D721Med (cell line): ENCODE results near the gene RRP9.

Experiments
- DNase-seq: peaks from one replicate; pipeline ENCODE4 v3.0.0; 2011; ENCODE audit warnings: low spot score; ENCODE audit not compliant: insufficient read length
- FAIRE-seq: peaks from 2 replicates; lab custom pipeline; 2011; peaks lifted over from hg19 to GRCh38; lab: Jason Lieb, UNC
- TF ChIP-seq, protein P1 (sequence below): IDR thresholded peaks from 2 replicates; pipeline ENCODE4 v1.5.1; 2012; ENCODE audit warnings: mild to moderate bottlenecking, control low read depth; ENCODE audit not compliant: insufficient read depth; ENCODE audit errors: missing control alignments

The RRP9 gene

DNA sequence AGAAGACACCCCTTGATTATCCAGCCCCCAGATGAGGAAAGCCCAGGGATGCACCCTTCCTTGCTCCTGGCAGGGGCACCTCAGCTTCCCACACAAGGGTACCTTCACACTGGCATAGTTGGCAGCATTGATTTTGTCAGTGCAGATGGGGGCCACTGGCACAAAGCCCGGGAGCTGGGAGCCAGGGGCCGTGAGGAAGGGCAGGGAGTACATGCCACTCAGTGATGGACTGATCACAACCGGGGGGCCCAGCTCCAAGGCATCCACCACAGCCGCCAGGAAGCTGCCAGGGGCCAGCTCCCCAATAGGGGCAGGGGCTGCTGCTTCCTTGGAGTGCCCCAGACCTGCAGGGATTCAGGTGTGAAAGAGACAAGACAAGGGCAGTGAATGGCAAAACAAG is 28.1 kb upstream of the RRP9 start:
- DNase-seq (no peak), FAIRE-seq (no peak)
- TF ChIP-seq, protein P1, sequence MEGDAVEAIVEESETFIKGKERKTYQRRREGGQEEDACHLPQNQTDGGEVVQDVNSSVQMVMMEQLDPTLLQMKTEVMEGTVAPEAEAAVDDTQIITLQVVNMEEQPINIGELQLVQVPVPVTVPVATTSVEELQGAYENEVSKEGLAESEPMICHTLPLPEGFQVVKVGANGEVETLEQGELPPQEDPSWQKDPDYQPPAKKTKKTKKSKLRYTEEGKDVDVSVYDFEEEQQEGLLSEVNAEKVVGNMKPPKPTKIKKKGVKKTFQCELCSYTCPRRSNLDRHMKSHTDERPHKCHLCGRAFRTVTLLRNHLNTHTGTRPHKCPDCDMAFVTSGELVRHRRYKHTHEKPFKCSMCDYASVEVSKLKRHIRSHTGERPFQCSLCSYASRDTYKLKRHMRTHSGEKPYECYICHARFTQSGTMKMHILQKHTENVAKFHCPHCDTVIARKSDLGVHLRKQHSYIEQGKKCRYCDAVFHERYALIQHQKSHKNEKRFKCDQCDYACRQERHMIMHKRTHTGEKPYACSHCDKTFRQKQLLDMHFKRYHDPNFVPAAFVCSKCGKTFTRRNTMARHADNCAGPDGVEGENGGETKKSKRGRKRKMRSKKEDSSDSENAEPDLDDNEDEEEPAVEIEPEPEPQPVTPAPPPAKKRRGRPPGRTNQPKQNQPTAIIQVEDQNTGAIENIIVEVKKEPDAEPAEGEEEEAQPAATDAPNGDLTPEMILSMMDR: no peak

DNA sequence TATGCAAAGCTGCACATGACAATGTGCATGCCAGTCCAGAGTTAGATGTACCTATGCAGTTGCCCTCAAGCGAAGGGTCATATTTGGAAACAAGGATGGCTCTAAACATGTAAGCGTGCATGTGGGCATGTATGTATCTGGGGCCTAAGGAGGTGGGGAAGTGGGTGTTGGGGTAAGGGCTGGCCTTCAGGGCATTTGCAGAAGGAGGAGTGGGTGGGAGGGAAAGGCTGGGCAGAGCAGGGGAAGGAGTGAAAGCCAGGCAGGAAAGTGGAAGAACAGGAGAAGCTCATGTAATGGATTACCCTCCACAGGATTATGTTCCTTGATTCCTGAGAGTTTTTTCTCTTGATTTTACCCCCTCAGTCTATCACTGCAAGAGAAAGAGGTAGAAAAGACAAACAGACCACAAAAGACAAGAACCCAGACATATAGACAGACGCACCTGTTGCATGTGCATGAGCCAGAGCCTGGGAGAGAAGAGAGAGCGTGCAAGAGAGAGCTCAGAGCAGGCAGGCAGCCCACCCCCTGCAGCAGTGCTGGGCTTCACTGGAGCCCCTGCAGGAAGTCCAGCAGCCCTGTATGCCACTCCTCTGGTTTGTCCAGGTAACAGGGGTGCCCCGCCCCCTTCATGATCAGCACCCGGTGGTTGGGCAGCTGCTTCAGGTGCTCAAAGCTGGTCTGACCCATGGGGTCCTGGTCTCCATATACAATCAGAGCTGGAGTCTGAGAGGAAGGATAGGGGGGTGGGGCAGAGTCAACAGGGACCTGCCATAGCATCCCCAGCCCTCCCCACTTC is 27.4 kb upstream of the RRP9 start:
- FAIRE-seq: peak; percentile 38
- DNase-seq: no peak

DNA sequence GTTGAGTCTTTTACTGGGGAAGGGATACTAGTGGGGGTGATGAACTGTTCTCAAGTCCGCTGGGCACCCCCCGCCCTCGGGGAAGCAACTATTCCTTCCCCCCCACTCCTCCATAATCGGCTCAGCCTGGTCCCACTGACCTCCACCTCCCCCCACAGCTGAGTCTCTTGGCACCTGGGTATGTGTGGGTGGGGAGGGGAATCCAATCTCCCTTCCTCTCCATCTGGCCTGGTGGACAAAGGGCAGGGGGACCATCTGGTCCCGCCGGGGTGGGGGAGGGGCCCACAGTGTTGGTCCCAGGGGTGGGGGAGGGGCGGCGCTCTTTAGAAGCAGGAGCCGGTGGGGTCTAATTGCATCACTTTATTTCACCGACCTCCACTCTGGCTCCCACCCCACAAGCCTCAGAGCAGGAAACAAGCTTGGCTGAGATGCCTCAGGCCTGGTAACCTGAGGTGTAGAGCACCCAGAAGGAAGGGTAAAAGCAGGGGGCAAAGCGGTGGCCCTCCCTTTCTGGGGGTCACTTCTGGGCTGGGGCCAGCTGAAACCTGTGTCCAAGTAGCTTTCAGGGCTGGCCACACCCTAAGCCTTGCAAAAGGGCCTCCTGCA is 26.6 kb upstream of the RRP9 start:
- no peak for DNase-seq
- FAIRE-seq: no peak
- TF ChIP-seq, protein P1: no peak

More for the DNA sequence above, 27.4 kb upstream of the RRP9 start:
- TF ChIP-seq, protein P1: no peak

DNA sequence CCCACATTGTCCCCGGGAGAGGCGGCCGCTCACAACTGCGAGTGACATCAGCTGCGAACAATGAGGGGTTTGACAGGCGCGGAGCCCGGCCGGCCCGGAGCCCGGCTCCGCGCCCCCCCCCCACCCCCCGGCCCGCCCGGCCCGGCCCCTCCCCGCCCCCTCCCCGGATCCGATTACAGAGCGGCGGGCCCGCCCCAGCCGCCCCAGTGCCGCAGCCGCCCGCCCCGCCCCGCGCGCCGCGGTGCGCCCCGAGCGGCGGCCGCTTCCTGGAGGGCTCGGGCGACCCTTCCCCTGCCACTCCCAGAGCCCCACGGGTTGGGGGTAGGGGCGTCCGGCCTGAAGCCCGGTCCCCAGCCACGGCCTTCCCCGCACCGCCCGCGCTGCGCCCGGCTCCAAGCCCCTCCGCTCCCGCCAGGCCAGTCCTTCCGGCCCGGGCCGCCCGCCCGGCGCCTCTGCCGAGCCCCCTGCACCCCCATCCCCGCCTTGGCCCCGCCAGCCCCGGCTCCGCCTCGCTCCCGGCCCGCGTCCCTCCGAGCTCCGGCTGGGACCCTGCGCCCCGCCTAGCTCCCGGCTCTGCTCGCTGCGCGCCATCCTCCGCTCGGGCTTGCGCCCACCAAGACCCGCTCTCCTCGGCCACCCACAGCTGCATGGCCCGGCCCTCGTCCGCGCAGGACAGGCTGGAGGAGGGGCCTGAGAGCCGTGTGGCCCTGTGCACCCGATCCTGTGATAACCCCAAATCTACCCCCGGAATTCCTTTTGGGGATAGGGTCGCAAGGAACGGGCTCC is 25.9 kb upstream of the RRP9 start, which contains the start of gene PCBP4:
PCBP4 (minus strand) TSS at position 71 of the 786 bp plus-strand sequence. CDS start 6,214 bp downstream, outside the sequence.
- TF ChIP-seq, protein P1: no peak
- DNase-seq (no peak), FAIRE-seq (no peak)

DNA sequence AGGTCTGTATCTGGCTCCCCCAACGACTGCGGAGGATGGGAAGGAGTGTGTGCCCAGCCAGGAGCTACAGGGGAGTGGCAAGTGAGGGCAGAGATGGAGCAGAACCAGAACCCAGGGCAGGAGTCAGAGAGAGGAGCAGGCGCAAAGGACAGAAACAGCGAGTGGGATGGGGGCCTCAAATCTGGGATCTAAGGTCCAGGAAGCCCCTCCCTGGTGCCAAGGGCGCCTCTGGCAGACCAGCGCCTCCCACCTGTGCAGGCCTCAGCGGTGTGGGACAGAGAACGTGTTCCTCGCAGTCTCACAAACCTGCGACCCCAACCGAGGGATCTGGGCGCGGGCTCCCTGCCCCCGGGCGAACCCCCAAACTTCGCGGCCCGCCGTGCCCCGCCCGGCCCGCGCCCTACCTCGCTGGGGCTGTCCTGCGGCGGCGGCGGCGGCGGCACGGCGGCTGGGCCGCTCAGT is 25.2 kb upstream of the RRP9 start:
- FAIRE-seq: no peak
- DNase-seq: no peak
- TF ChIP-seq, protein P1: no peak

DNA sequence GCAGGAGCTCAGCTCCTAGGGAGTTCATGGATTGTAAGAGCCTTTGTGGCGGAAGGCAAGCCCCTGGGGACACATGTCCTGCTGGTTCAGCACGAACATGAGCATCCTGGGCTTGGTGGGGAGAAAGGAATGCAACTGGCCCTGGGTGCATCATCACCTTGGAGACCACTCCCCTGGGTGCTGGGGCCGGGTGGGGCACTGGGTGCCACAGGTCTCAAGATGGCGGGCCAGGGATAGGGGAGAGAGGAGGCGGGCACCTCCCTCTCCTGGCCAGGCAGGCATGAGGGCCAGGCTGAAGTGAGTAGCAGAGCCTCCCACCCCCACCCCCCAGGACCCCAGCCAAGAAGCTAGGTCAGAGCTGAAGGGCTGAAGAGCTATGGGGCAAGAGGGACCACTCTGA is 24.8 kb upstream of the RRP9 start:
- FAIRE-seq (no peak), DNase-seq (no peak)
- TF ChIP-seq, protein P1: no peak
